WERI-Rb-1 (cell line): Measurements from ENCODE around the gene ERGIC3.

ENCODE experiments used
- DNase-seq: peaks from one replicate; pipeline ENCODE4 v3.0.0-alpha.2; 2020
- H3K27ac ChIP-seq: fragments of 250-450 bp; sonication (Bioruptor Pico); 2 replicates; pipeline ENCODE4 v1.5.1; 2020; ENCODE audit warnings: mild to moderate bottlenecking, moderate library complexity
- H3K27me3 ChIP-seq: fragments of 250-450 bp; sonication (Bioruptor Pico); 2 replicates; pipeline ENCODE4 v1.5.1; 2021; ENCODE audit warnings: mild to moderate bottlenecking, low read depth, moderate library complexity; ENCODE audit not compliant: insufficient read depth, severe bottlenecking
- H3K36me3 ChIP-seq: fragments of 250-450 bp; sonication (Bioruptor Pico); 2 replicates; pipeline ENCODE4 v1.5.1; 2020; ENCODE audit warnings: mild to moderate bottlenecking, moderate library complexity
- H3K4me3 ChIP-seq: 2 replicates; pipeline ENCODE4 v1.5.1; 2011; ENCODE audit warnings: low read depth, mild to moderate bottlenecking, control low read depth, low read length
- H3K9me3 ChIP-seq: fragments of 250-450 bp; sonication (Bioruptor Pico); 2 replicates; pipeline ENCODE4 v1.5.1; 2021; ENCODE audit warnings: mild to moderate bottlenecking, moderate library complexity; ENCODE audit not compliant: severe bottlenecking
- CTCF ChIP-seq: IDR thresholded peaks from 2 replicates; pipeline ENCODE4 v1.5.1; 2011; ENCODE audit warnings: low read depth, mild to moderate bottlenecking, control low read depth, inconsistent platforms, low read length

ERGIC3 gene

GRCh38 chr20:35525639-35526038, 16.2 kb upstream of the ERGIC3 start:
- H3K27me3 ChIP-seq, result no peaks in the 10 kb centered on the region
- no peak overlapping the region for H3K4me3 ChIP-seq
- no peak for DNase-seq
- no peaks in the 10 kb centered on the region for H3K36me3 ChIP-seq
- H3K27ac ChIP-seq, result no peak overlapping the region
- H3K9me3 ChIP-seq, result no peaks in the 10 kb centered on the region
- no peak for TF ChIP-seq CTCF

- no peak for TF ChIP-seq CTCF
- H3K4me3 ChIP-seq, result no peak overlapping the region
- no peaks in the 10 kb centered on the region for H3K9me3 ChIP-seq
- no peak overlapping the region for H3K27ac ChIP-seq
- DNase-seq, result no peak
- H3K27me3 ChIP-seq, result no peaks in the 10 kb centered on the region
- H3K36me3 ChIP-seq, result no peaks in the 10 kb centered on the region
These were observed 14.6 kb upstream of the ERGIC3 start for GRCh38 chr20:35527122-35527769.

- no peak for DNase-seq
These were observed 12.3 kb upstream of the ERGIC3 start, which contains the start of gene C20orf173 for GRCh38 chr20:35529552-35529951. Gene C20orf173, minus strand, starts transcription at chr20:35529652. Its CDS starts 279 bp downstream, at chr20:35529373.

GRCh38 chr20:35539756-35540212, 2.1 kb upstream of the ERGIC3 start:
- TF ChIP-seq CTCF, result no peak
- Histone ChIP-seq H3K9me3 (no peaks in the 10 kb centered on the region), H3K27me3 (no peaks in the 10 kb centered on the region), H3K4me3 (peak overlapping the region; percentile 50), H3K27ac (peak overlapping the region; percentile 57), H3K36me3 (peaks cover 17% of the 10 kb centered on the region)
- peak; percentile 94 for DNase-seq

More at GRCh38 chr20:35529552-35529951, 12.3 kb upstream of the ERGIC3 start, which contains the start of gene C20orf173:
- TF ChIP-seq CTCF, result no peak
- Histone ChIP-seq H3K36me3 (no peaks in the 10 kb centered on the region), H3K27me3 (no peaks in the 10 kb centered on the region), H3K27ac (no peak within 1 kb of the TSS), H3K9me3 (no peaks in the 10 kb centered on the region), H3K4me3 (no peak within 1 kb of the TSS)

GRCh38 chr20:35541118-35541782, 628 bp upstream of the ERGIC3 start:
- no peak for TF ChIP-seq CTCF
- peak overlapping the region; percentile 84 for H3K4me3 ChIP-seq

More at GRCh38 chr20:35541118-35541782, 628 bp upstream of the ERGIC3 start:
- Histone ChIP-seq H3K27me3 (no peaks in the 10 kb centered on the region), H3K27ac (peak overlapping the region; percentile 26; the same call in 1 of the 2 replicates), H3K36me3 (peaks cover 26% of the 10 kb centered on the region), H3K9me3 (no peaks in the 10 kb centered on the region)
- peak; percentile 35 for DNase-seq
